ENCODE measurements around the gene ORMDL1.

DNA sequence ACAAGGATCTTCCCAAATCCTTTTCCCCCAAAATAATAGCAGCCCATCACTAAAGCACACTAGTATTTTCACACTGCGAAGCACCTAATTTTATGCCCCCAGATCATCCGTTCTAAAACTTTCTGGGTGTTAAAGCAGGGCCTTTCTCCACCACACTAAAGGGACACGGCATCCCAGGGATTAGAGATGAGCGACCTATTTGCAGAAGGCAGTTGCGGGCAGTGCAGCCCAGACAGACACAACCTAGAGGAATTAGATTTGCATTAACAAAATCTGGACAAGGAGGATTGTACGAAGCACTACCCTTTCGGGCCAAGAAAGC lies 21.9 kb downstream of the ORMDL1 start:
- TF ChIP-seq, protein P1, sequence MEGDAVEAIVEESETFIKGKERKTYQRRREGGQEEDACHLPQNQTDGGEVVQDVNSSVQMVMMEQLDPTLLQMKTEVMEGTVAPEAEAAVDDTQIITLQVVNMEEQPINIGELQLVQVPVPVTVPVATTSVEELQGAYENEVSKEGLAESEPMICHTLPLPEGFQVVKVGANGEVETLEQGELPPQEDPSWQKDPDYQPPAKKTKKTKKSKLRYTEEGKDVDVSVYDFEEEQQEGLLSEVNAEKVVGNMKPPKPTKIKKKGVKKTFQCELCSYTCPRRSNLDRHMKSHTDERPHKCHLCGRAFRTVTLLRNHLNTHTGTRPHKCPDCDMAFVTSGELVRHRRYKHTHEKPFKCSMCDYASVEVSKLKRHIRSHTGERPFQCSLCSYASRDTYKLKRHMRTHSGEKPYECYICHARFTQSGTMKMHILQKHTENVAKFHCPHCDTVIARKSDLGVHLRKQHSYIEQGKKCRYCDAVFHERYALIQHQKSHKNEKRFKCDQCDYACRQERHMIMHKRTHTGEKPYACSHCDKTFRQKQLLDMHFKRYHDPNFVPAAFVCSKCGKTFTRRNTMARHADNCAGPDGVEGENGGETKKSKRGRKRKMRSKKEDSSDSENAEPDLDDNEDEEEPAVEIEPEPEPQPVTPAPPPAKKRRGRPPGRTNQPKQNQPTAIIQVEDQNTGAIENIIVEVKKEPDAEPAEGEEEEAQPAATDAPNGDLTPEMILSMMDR (IDR thresholded peaks at IDR 0.05; ENCODE audit: insufficient read depth, low read length, poor library complexity, severe bottlenecking) = no peak
- no peak for TF ChIP-seq EZH2phosphoT487 (conservative IDR thresholded peaks at IDR 0.05; ENCODE audit: low read length)

Measured in SU-DHL-6 (cell line).